Measurements from ENCODE around the gene GLCCI1.

Gene GLCCI1

GRCh38 chr7:7922684-7923385 lies 45.8 kb upstream of the GLCCI1 start:
- H3K4me3 ChIP-seq (ENCODE audit: low read depth, low read length), result no peak overlapping the region
- no peak for TF ChIP-seq CTCF (IDR thresholded peaks at IDR 0.05; ENCODE audit: low read depth, low read length)
- no peak for DNase-seq
- H3K27me3 ChIP-seq (ENCODE audit: insufficient read depth, low read depth, severe bottlenecking), result no peaks in the 10 kb centered on the region
- H3K36me3 ChIP-seq, result no peaks in the 10 kb centered on the region
- H3K9me3 ChIP-seq (ENCODE audit: severe bottlenecking), result no peaks in the 10 kb centered on the region
- no peak overlapping the region for H3K27ac ChIP-seq

- Histone ChIP-seq H3K27me3 (ENCODE audit: insufficient read depth, low read depth, severe bottlenecking) (no peaks in the 10 kb centered on the region), H3K27ac (no peak overlapping the region), H3K9me3 (ENCODE audit: severe bottlenecking) (no peaks in the 10 kb centered on the region), H3K36me3 (no peaks in the 10 kb centered on the region), H3K4me3 (ENCODE audit: low read depth, low read length) (no peak overlapping the region)
- DNase-seq, result no peak
- no peak for TF ChIP-seq CTCF (IDR thresholded peaks at IDR 0.05; ENCODE audit: low read depth, low read length)
Measured at GRCh38 chr7:7923818-7924217, 44.8 kb upstream of the GLCCI1 start.

DNA sequence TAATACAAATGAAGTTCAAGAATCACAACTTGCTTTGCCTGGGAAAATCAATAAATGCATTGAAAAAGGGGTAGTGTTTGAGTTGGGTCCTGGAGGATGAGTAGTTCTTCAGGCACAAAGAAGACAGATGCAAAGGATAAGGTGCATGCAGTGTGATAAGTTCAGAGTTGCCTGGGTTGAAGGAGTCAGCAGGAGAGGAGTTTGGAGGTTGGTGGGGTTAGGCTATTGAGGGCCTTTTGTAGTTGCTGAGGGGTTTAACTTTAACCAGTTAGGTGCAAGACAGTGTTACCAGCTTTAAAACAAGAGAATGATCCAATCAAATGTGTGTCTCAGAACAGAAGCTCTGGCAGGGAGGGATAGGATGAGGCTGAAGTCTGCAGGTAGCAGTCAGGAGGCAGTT lies 44.3 kb upstream of the GLCCI1 start:
- no peak for DNase-seq
- Histone ChIP-seq H3K4me3 (ENCODE audit: low read depth, low read length) (no peak overlapping the region), H3K27me3 (ENCODE audit: insufficient read depth, low read depth, severe bottlenecking) (no peaks in the 10 kb centered on the region), H3K9me3 (ENCODE audit: severe bottlenecking) (no peaks in the 10 kb centered on the region), H3K27ac (no peak overlapping the region), H3K36me3 (no peaks in the 10 kb centered on the region)
- no peak for TF ChIP-seq CTCF (IDR thresholded peaks at IDR 0.05; ENCODE audit: low read depth, low read length)

GRCh38 chr7:7931626-7932025 lies 37.0 kb upstream of the GLCCI1 start:
- no peak for TF ChIP-seq CTCF (IDR thresholded peaks at IDR 0.05; ENCODE audit: low read depth, low read length)
- Histone ChIP-seq H3K27ac (no peak overlapping the region), H3K9me3 (ENCODE audit: severe bottlenecking) (no peaks in the 10 kb centered on the region), H3K36me3 (no peaks in the 10 kb centered on the region), H3K27me3 (ENCODE audit: insufficient read depth, low read depth, severe bottlenecking) (no peaks in the 10 kb centered on the region), H3K4me3 (ENCODE audit: low read depth, low read length) (no peak overlapping the region)
- DNase-seq, result no peak

DNA sequence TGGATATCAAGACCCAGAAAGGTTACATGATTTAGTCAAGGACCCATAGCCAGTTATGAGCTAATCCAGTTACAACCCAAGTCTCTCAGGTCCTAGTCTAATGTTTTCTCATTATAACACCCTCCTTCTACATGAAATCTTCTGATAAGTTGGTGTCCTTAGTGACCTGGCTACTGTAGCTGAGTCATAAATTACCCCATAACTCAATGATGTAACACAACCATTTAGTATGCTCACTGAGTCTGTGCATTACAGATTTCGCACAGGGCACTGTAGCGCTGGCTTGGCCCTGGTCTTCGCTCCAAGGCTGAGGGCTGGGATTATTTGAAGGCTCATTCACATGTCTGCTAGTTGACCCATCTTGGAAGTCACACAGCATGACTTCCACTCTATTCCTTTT lies 36.0 kb upstream of the GLCCI1 start:
- no peaks in the 10 kb centered on the region for H3K9me3 ChIP-seq (ENCODE audit: severe bottlenecking)
- no peak for DNase-seq
- H3K4me3 ChIP-seq (ENCODE audit: low read depth, low read length), result no peak overlapping the region
- H3K27me3 ChIP-seq (ENCODE audit: insufficient read depth, low read depth, severe bottlenecking), result no peaks in the 10 kb centered on the region
- H3K27ac ChIP-seq, result no peak overlapping the region
- no peaks in the 10 kb centered on the region for H3K36me3 ChIP-seq
- no peak for TF ChIP-seq CTCF (IDR thresholded peaks at IDR 0.05; ENCODE audit: low read depth, low read length)
